ENCODE measurements around the gene RPS27.

DNA sequence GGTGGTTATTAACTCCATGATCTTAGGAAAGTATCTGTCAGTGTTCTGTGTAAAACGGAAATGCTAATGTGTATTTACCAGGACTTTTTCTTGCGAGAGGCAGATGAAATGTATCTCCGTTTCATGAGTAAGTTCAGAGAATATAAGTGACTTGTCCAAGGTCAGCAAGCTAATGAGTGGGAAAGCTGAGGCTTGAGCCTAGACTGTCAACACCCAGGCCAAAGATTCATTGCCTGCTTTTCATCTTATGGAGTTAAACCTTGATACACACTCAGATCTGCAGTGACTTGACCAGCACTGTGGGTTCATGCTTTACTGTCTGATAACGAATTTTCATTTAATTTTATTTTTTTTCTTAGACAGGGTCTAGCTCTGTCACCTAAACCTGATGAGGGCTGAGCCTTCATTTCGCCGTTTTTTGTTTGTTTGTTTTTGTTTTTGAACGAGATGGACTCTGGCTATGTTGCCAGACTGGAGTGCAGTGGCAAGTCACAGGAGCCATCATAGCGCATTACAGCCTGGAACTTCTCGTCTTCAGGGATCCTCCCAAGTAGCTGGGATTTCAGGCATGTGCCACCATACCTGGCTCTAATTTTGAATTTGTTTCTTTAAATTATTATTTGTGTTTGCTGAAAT, 12.2 kb upstream of the RPS27 start:
- TF ChIP-seq, protein P1, sequence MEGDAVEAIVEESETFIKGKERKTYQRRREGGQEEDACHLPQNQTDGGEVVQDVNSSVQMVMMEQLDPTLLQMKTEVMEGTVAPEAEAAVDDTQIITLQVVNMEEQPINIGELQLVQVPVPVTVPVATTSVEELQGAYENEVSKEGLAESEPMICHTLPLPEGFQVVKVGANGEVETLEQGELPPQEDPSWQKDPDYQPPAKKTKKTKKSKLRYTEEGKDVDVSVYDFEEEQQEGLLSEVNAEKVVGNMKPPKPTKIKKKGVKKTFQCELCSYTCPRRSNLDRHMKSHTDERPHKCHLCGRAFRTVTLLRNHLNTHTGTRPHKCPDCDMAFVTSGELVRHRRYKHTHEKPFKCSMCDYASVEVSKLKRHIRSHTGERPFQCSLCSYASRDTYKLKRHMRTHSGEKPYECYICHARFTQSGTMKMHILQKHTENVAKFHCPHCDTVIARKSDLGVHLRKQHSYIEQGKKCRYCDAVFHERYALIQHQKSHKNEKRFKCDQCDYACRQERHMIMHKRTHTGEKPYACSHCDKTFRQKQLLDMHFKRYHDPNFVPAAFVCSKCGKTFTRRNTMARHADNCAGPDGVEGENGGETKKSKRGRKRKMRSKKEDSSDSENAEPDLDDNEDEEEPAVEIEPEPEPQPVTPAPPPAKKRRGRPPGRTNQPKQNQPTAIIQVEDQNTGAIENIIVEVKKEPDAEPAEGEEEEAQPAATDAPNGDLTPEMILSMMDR (IDR thresholded peaks at IDR 0.05; ENCODE audit: low read length) = no peak
- TF ChIP-seq EZH2 (IDR thresholded peaks at IDR 0.05; ENCODE audit: borderline replicate concordance, low read length) = no peak
